Measurements from ENCODE around the gene PDE10A. TPM values are rescaled to one million over a fixed set of nuclear protein-coding genes. Genes with fewer than 3 reads are reported as not detected.
"Not testable (repeated sequence)": the region's sequence is repeated elsewhere in the genome, so short reads cannot be mapped to it uniquely, and the experiment has no call there.

PDE10A gene
- total and polyA plus RNA-seq, 5 donors from 2014 or later: not detected

DNA sequence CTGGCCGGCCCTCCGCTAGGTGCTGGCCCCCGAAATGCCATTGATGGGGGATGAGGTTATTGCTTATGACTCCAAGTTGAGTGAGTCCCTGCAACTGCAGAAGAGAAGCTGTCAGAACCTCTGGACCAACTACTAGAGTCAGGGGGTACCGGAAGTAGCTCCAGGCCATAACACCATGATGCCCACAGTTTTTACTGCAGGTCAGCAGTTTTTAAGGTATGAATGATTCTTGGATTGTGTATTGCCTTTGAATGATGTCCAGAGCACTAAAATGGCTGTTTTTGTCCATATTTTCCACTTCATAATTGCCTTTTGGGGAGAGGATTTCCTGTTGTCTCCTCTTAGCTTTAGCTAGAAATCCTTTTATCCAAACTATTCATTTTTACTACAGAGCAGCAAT lies 148.4 kb downstream of the PDE10A start:
- H3K9me3 ChIP-seq (ENCODE audit: control insufficient read depth in 2 of 2, low read length in 2 of 2): no peaks in the 10 kb centered on the region
- H3K4me3 ChIP-seq (ENCODE audit: low read depth, low read length): no peak overlapping the region
- no peaks in the 10 kb centered on the region for H3K27me3 ChIP-seq (ENCODE audit: control insufficient read depth, insufficient read depth, low read length)
- H3K4me3 Mint-ChIP-seq: no peak overlapping the region
- DNase-seq (no peak), ATAC-seq (ENCODE audit: low read depth in 2 of 2) (no peak)
- no peak overlapping the region for H3K27ac Mint-ChIP-seq
- no peaks in the 10 kb centered on the region for H3K36me3 ChIP-seq (ENCODE audit: control insufficient read depth, insufficient read depth, low read length)
- H3K4me1 Mint-ChIP-seq: no peaks in the 10 kb centered on the region
- no peaks in the 10 kb centered on the region for H3K4me1 ChIP-seq (ENCODE audit: control insufficient read depth, insufficient read depth, low read length, poor library complexity, severe bottlenecking)
- peaks cover 0 to 5% (median 2%) of the 10 kb centered on the region in 7 donors for H3K9me3 Mint-ChIP-seq
- H3K36me3 Mint-ChIP-seq: no peaks in the 10 kb centered on the region
- no peaks in the 10 kb centered on the region for H3K27me3 Mint-ChIP-seq
- H3K27ac ChIP-seq (ENCODE audit: insufficient read depth, low read length, poor library complexity, severe bottlenecking): no peak overlapping the region

DNA sequence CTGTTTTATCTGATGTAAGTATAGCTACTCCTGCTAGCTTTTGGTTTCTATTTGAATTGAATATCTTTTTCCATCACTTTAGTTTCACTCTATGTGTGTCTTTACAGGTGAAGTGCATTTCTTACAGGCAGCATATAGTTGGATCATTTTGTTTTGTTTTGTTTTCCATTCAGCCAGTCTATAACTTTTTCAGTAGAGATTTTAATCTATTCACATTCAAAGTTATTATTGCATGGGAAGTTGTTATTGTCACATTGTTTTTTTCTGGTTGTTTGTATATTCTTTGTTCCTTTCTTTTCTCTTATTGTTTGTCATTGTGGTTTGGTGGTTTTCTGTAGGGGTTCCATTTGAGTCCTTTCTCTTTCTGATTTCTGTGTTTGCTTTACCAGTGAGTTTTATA lies 151.2 kb downstream of the PDE10A start:
- Mint-ChIP-seq H3K4me1 (no peaks in the 10 kb centered on the region), H3K27me3 (no peaks in the 10 kb centered on the region), H3K36me3 (no peaks in the 10 kb centered on the region), H3K27ac (no peak overlapping the region), H3K4me3 (no peak overlapping the region), H3K9me3 (peaks cover 0 to 8% (median 3%) of the 10 kb centered on the region in 7 donors)
- H3K36me3 ChIP-seq (ENCODE audit: control insufficient read depth, insufficient read depth, low read length): no peaks in the 10 kb centered on the region
- no peak overlapping the region for H3K4me3 ChIP-seq (ENCODE audit: low read depth, low read length)
- H3K27ac ChIP-seq (ENCODE audit: insufficient read depth, low read length, poor library complexity, severe bottlenecking): no peak overlapping the region
- H3K27me3 ChIP-seq (ENCODE audit: control insufficient read depth, insufficient read depth, low read length): no peaks in the 10 kb centered on the region
- H3K4me1 ChIP-seq (ENCODE audit: control insufficient read depth, insufficient read depth, low read length, poor library complexity, severe bottlenecking): no peaks in the 10 kb centered on the region
- ATAC-seq (ENCODE audit: low read depth in 2 of 2): no peak
- DNase-seq: no peak
- H3K9me3 ChIP-seq (ENCODE audit: control insufficient read depth in 2 of 2, low read length in 2 of 2): no peaks in the 10 kb centered on the region

- no peaks in the 10 kb centered on the region for H3K36me3 Mint-ChIP-seq
- ATAC-seq (ENCODE audit: low read depth in 2 of 2) (no peak), DNase-seq (no peak)
- Histone ChIP-seq H3K27me3 (ENCODE audit: control insufficient read depth, insufficient read depth, low read length) (no peaks in the 10 kb centered on the region), H3K9me3 (ENCODE audit: control insufficient read depth in 2 of 2, low read length in 2 of 2) (no peaks in the 10 kb centered on the region), H3K36me3 (ENCODE audit: control insufficient read depth, insufficient read depth, low read length) (no peaks in the 10 kb centered on the region), H3K4me1 (ENCODE audit: control insufficient read depth, insufficient read depth, low read length, poor library complexity, severe bottlenecking) (no peaks in the 10 kb centered on the region), H3K27ac (ENCODE audit: insufficient read depth, low read length, poor library complexity, severe bottlenecking) (no peak overlapping the region), H3K4me3 (ENCODE audit: low read depth, low read length) (no peak overlapping the region)
- H3K27ac Mint-ChIP-seq: no peak overlapping the region
- no peaks in the 10 kb centered on the region for H3K27me3 Mint-ChIP-seq
- H3K4me3 Mint-ChIP-seq: no peak overlapping the region
- H3K4me1 Mint-ChIP-seq: no peaks in the 10 kb centered on the region
- peaks cover 0 to 6% (median 1%) of the 10 kb centered on the region in 7 donors for H3K9me3 Mint-ChIP-seq
Observed at GRCh38 chr6:165508321-165508869, 154.6 kb downstream of the PDE10A start.

DNA sequence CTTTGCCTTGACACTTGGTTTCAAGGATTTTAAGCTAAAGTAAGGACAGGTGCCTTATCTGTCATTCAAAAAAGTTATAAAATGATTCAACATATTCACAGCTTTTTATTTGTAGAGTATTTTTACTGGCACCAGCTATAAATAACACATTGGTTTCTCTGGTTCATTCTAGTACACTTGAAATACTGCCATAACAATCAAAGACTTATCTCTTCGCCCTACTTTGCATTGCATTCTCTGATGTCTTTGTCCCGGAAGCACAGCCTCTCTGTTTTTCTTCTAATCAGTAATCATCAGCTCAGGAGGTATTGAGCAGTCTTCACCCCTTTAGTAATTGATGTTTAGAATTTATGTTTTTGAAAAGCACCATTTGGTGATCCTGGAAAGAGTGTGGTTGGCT lies 156.4 kb downstream of the PDE10A start:
- H3K9me3 ChIP-seq (ENCODE audit: control insufficient read depth in 2 of 2, low read length in 2 of 2): no peaks in the 10 kb centered on the region
- no peak overlapping the region for H3K4me3 ChIP-seq (ENCODE audit: low read depth, low read length)
- DNase-seq (no peak), ATAC-seq (ENCODE audit: low read depth in 2 of 2) (no peak)
- no peaks in the 10 kb centered on the region for H3K36me3 Mint-ChIP-seq
- no peaks in the 10 kb centered on the region for H3K36me3 ChIP-seq (ENCODE audit: control insufficient read depth, insufficient read depth, low read length)
- H3K4me3 Mint-ChIP-seq: no peak overlapping the region
- no peak overlapping the region for H3K27ac Mint-ChIP-seq
- H3K27me3 Mint-ChIP-seq: no peaks in the 10 kb centered on the region
- H3K4me1 ChIP-seq (ENCODE audit: control insufficient read depth, insufficient read depth, low read length, poor library complexity, severe bottlenecking): no peaks in the 10 kb centered on the region
- H3K4me1 Mint-ChIP-seq: no peaks in the 10 kb centered on the region
- H3K27ac ChIP-seq (ENCODE audit: insufficient read depth, low read length, poor library complexity, severe bottlenecking): no peak overlapping the region
- no peaks in the 10 kb centered on the region for H3K27me3 ChIP-seq (ENCODE audit: control insufficient read depth, insufficient read depth, low read length)
- H3K9me3 Mint-ChIP-seq: peaks cover 0 to 5% (median 3%) of the 10 kb centered on the region in 7 donors

DNA sequence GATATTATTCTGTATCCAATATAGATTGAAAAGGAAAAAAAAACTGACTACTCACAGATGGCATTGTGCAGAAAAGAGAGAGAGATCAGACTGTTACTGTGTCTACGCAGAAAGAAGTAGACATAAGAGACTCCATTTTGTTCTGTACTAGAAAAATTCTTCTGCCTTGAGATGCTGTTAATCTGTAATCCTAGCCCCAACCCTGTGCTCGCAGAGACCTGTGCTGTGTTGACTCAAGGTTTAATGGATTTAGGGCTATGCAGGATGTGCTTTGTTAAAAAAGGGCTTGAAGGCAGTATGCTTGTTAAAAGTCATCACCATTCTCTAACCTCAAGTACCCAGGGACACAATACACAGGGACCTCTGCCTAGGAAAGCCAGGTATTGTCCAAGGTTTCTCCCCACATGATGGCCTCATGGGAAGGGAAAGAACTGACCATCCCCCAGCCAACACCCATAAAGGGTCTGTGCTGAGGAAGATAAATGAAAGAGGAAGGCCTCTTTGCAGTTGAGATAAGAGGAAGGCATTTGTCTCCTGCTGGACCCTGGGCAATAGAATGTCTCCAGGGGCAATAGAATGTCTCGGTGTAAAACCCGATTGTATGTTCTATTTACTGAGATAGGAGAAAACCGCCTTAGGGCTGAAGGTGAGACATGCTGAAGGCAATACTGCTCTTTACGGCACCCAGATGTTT lies 162.7 kb downstream of the PDE10A start:
- not testable (repeated sequence) for ATAC-seq (ENCODE audit: low read depth in 2 of 2); DNase-seq; H3K4me1 Mint-ChIP-seq; H3K36me3 Mint-ChIP-seq; H3K4me1 ChIP-seq (ENCODE audit: control insufficient read depth, insufficient read depth, low read length, poor library complexity, severe bottlenecking); H3K9me3 Mint-ChIP-seq; H3K4me3 ChIP-seq (ENCODE audit: low read depth, low read length); H3K27ac ChIP-seq (ENCODE audit: insufficient read depth, low read length, poor library complexity, severe bottlenecking); H3K27me3 Mint-ChIP-seq; H3K36me3 ChIP-seq (ENCODE audit: control insufficient read depth, insufficient read depth, low read length); H3K4me3 Mint-ChIP-seq; H3K9me3 ChIP-seq (ENCODE audit: control insufficient read depth in 2 of 2, low read length in 2 of 2); H3K27ac Mint-ChIP-seq; H3K27me3 ChIP-seq (ENCODE audit: control insufficient read depth, insufficient read depth, low read length)

DNA sequence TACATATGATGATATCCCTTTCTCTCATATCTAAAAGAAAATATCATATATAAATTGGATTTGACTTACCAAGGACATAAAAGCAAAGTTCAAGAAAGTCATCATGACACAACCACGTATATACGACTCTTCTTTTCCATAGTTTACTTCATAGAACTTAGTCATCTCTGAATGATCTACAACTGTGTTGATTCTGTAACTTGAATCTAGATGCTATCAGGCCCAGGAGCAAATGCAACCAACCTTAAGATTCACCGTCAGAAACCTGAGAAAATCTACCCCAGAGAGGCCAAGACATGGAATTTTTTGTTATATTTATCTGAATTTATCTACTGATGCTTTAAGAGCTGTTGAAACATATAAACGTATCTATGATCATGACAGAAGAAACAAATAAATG lies 165.6 kb downstream of the PDE10A start:
- no peaks in the 10 kb centered on the region for H3K36me3 ChIP-seq (ENCODE audit: control insufficient read depth, insufficient read depth, low read length)
- no peak overlapping the region for H3K4me3 Mint-ChIP-seq
- H3K36me3 Mint-ChIP-seq: no peaks in the 10 kb centered on the region
- H3K4me1 Mint-ChIP-seq: no peaks in the 10 kb centered on the region
- H3K4me1 ChIP-seq (ENCODE audit: control insufficient read depth, insufficient read depth, low read length, poor library complexity, severe bottlenecking): no peaks in the 10 kb centered on the region
- peaks cover 0 to 14% (median 2%) of the 10 kb centered on the region in 7 donors for H3K9me3 Mint-ChIP-seq
- no peaks in the 10 kb centered on the region for H3K9me3 ChIP-seq (ENCODE audit: control insufficient read depth in 2 of 2, low read length in 2 of 2)
- no peak for DNase-seq
- ATAC-seq (ENCODE audit: low read depth in 2 of 2): no peak
- no peaks in the 10 kb centered on the region for H3K27me3 Mint-ChIP-seq
- no peak overlapping the region for H3K27ac ChIP-seq (ENCODE audit: insufficient read depth, low read length, poor library complexity, severe bottlenecking)
- H3K4me3 ChIP-seq (ENCODE audit: low read depth, low read length): no peak overlapping the region
- no peak overlapping the region for H3K27ac Mint-ChIP-seq
- H3K27me3 ChIP-seq (ENCODE audit: control insufficient read depth, insufficient read depth, low read length): no peaks in the 10 kb centered on the region

DNA sequence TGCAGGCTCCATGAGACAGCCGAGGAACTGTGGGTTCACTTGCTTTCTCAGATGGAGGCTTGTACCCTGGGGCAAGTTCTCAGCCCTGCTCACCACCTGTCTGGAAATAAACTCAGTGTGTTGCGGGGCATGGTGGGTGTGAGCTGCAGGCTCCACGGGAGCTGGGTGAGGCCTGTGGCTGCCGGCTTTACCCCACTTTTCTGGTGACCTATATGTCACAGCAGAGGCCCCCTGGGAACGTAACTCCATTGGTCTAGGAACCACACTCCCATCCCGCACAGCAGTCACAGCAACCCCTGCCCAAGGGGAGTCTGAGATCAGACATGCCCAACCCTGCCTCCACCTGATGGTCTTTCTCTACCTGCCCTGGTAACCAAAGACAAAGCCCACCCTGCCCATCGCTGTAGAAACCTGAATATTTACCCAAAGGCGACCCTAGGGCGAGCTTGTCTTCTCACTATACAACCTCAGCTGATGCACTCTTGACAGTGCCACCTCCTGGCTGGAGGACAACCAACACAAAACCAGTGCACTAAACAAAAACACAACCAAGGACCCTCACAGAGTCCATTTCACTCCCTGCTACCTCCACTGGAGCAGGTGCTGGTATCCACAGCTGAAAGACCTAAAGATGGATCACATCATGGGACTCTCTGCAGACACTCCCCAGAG lies 174.3 kb downstream of the PDE10A start:
- DNase-seq (no peak), ATAC-seq (ENCODE audit: low read depth in 2 of 2) (no peak)
- Mint-ChIP-seq H3K4me1 (no peaks in the 10 kb centered on the region), H3K36me3 (no peaks in the 10 kb centered on the region), H3K4me3 (no peak overlapping the region), H3K27ac (no peak overlapping the region), H3K27me3 (no peaks in the 10 kb centered on the region), H3K9me3 (peaks cover 0 to 7% (median 6%) of the 10 kb centered on the region in 7 donors)
- H3K4me3 ChIP-seq (ENCODE audit: low read depth, low read length): no peak overlapping the region
- H3K4me1 ChIP-seq (ENCODE audit: control insufficient read depth, insufficient read depth, low read length, poor library complexity, severe bottlenecking): no peaks in the 10 kb centered on the region
- H3K9me3 ChIP-seq (ENCODE audit: control insufficient read depth in 2 of 2, low read length in 2 of 2): no peaks in the 10 kb centered on the region
- no peaks in the 10 kb centered on the region for H3K36me3 ChIP-seq (ENCODE audit: control insufficient read depth, insufficient read depth, low read length)
- H3K27me3 ChIP-seq (ENCODE audit: control insufficient read depth, insufficient read depth, low read length): no peaks in the 10 kb centered on the region
- no peak overlapping the region for H3K27ac ChIP-seq (ENCODE audit: insufficient read depth, low read length, poor library complexity, severe bottlenecking)

DNA sequence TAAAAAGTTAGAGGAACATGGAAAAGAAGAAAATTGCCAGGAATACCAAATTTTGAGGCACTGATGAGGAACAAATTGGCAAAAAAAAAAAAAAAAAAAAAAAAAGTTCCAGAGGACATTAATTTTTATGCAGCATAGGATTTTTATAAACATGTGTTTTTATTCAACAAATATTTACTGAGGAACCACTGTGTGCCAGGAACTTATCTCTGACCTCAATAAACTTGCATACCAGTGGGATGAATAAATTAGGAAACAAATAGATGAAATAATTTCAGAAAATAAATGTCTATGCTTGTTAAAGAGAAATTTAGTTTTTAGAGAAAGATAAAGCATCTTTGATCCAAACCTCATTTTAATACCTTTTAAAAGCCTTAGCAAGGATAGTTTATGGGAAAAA lies 175.1 kb downstream of the PDE10A start:
- H3K4me3 ChIP-seq (ENCODE audit: low read depth, low read length): no peak overlapping the region
- peaks cover 0 to 7% (median 2%) of the 10 kb centered on the region in 7 donors for H3K9me3 Mint-ChIP-seq
- ATAC-seq (ENCODE audit: low read depth in 2 of 2) (no peak), DNase-seq (no peak)
- no peaks in the 10 kb centered on the region for H3K9me3 ChIP-seq (ENCODE audit: control insufficient read depth in 2 of 2, low read length in 2 of 2)
- H3K27ac ChIP-seq (ENCODE audit: insufficient read depth, low read length, poor library complexity, severe bottlenecking): no peak overlapping the region
- H3K36me3 Mint-ChIP-seq: no peaks in the 10 kb centered on the region
- no peaks in the 10 kb centered on the region for H3K36me3 ChIP-seq (ENCODE audit: control insufficient read depth, insufficient read depth, low read length)
- no peak overlapping the region for H3K27ac Mint-ChIP-seq
- no peaks in the 10 kb centered on the region for H3K27me3 ChIP-seq (ENCODE audit: control insufficient read depth, insufficient read depth, low read length)
- H3K27me3 Mint-ChIP-seq: no peaks in the 10 kb centered on the region
- no peaks in the 10 kb centered on the region for H3K4me1 Mint-ChIP-seq
- H3K4me1 ChIP-seq (ENCODE audit: control insufficient read depth, insufficient read depth, low read length, poor library complexity, severe bottlenecking): no peaks in the 10 kb centered on the region
- H3K4me3 Mint-ChIP-seq: no peak overlapping the region

Data from CD4-positive, CD25-positive, alpha-beta regulatory T cell (primary cell).